ENCODE results near the gene OTULIN.

The OTULIN gene

GRCh38 chr5:14727928-14728458 lies 63.5 kb downstream of the OTULIN start:
- DNase-seq (ENCODE audit: low read depth) = no peak
- TF ChIP-seq CTCF (IDR thresholded peaks at IDR 0.05; ENCODE audit: insufficient read depth, low read depth, low read length, missing control alignments) = no peak
- no peak overlapping the region for H3K4me3 ChIP-seq (ENCODE audit: low read depth, low read length)

- no peak for TF ChIP-seq CTCF (IDR thresholded peaks at IDR 0.05; ENCODE audit: insufficient read depth, low read depth, low read length, missing control alignments)
- no peak overlapping the region for H3K4me3 ChIP-seq (ENCODE audit: low read depth, low read length)
- DNase-seq (ENCODE audit: low read depth) = no peak
Measured at GRCh38 chr5:14728459-14728938, 64.0 kb downstream of the OTULIN start.

DNA sequence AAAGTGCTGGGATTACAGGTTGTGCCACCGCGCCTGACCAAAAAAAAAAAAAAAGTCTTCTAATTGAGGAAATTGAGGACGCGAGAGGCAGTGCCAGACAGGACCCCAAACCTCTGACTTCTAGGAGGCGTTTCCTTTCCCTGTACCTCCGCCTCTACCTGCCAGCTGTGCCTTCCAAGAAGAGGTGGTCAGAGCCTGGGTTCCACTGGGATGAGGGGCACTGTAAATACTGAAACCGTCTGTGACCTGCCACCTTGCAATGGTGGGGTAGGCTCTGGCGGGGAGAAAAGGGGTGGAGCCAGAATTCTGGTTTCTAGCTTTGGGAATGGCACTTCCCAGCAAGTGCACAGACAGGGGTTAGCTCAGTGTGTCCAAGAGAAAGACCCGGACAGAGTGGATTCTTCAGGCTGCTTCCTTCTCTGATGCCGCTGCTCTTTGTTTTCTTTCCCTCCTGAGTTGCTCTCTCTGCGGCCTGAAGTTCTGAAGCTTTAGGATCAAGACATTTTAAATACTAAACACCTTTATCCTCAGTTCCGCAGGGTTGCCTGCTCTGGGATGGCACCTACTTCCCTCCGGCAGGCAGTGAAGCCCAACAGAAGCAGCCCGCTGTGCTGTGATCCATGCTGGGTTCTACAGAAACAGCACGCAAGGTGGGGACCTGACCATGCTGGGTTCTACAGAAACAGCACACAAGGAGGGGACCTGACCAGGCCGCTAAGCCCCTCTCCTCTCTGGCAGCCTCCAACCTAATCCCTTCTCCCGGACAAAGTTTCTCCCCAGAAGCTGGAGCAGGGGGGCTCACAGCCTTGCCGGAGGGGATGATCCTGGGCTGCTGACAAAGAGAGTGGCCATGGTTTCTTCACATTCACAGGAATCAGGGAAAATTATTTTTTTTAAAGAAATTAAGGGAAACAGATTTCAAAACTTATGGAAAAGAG lies 65.2 kb downstream of the OTULIN start:
- H3K4me3 ChIP-seq (ENCODE audit: low read depth, low read length) = no peak overlapping the region
- no peak for DNase-seq (ENCODE audit: low read depth)
- TF ChIP-seq CTCF (IDR thresholded peaks at IDR 0.05; ENCODE audit: insufficient read depth, low read depth, low read length, missing control alignments) = no peak

DNA sequence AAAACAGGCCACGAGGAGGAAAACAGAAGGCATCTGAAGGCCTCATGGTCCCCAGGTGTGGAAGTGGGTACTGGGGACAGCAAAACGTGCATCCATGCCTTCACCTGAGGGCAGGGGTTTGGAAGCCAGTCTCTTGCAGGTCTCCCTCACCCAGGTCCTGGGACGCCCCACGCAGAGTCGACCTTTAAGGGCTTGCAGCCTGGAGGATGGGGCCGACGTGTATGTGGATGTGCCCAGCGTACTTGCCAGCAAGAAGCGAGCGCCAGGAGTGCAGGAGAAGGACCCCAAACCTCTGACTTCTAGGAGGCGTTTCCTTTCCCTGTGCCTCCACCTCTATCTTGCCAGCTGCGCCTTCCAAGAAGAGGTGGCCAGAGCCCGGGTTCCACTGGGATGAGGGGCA lies 65.9 kb downstream of the OTULIN start:
- H3K4me3 ChIP-seq (ENCODE audit: low read depth, low read length) = no peak overlapping the region
- no peak for TF ChIP-seq CTCF (IDR thresholded peaks at IDR 0.05; ENCODE audit: insufficient read depth, low read depth, low read length, missing control alignments)
- DNase-seq (ENCODE audit: low read depth) = no peak

DNA sequence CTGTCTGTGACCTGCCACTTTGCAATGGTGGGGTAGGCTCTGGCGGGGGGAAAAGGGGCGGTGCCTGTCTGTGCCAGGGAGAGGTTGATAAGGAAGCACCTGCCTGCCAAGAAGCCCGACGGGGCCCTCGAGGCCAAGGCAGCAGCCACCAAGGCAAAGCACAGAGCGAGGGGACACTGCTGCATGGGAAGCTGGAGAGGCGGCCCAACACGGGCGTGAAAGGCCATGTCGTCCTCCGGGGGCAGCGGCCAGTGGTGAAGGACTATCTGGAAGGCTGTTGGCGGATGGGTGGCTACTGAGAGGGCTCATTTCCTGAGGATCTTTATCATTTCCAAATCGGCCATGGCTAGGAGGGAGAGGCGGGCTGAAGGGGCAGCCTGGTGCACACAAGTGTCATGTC lies 66.4 kb downstream of the OTULIN start:
- H3K4me3 ChIP-seq (ENCODE audit: low read depth, low read length) = no peak overlapping the region
- no peak for TF ChIP-seq CTCF (IDR thresholded peaks at IDR 0.05; ENCODE audit: insufficient read depth, low read depth, low read length, missing control alignments)
- DNase-seq (ENCODE audit: low read depth) = no peak

DNA sequence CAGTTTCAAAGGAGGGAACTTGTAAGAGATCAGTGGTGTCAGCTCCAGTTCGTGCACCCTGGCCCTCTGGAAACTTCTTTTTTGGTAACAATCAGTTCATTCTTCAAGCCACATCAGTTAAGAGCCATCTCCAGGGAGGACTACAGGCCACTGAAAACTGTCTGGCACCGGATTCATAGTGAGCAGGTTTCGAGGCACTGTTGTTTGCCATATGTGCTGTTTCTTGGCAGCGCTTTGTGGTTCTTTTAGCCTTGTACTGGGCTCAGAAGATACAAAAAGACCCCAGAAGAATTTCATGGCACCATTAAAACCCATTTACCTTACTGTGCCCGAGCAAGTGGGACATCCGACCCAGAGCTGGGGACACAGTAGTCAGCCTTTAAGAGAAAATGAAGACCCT lies 68.5 kb downstream of the OTULIN start:
- H3K4me3 ChIP-seq (ENCODE audit: low read depth, low read length) = no peak overlapping the region
- TF ChIP-seq CTCF (IDR thresholded peaks at IDR 0.05; ENCODE audit: insufficient read depth, low read depth, low read length, missing control alignments) = no peak
- DNase-seq (ENCODE audit: low read depth) = no peak
